ENCODE data around the gene NODAL.

DNA sequence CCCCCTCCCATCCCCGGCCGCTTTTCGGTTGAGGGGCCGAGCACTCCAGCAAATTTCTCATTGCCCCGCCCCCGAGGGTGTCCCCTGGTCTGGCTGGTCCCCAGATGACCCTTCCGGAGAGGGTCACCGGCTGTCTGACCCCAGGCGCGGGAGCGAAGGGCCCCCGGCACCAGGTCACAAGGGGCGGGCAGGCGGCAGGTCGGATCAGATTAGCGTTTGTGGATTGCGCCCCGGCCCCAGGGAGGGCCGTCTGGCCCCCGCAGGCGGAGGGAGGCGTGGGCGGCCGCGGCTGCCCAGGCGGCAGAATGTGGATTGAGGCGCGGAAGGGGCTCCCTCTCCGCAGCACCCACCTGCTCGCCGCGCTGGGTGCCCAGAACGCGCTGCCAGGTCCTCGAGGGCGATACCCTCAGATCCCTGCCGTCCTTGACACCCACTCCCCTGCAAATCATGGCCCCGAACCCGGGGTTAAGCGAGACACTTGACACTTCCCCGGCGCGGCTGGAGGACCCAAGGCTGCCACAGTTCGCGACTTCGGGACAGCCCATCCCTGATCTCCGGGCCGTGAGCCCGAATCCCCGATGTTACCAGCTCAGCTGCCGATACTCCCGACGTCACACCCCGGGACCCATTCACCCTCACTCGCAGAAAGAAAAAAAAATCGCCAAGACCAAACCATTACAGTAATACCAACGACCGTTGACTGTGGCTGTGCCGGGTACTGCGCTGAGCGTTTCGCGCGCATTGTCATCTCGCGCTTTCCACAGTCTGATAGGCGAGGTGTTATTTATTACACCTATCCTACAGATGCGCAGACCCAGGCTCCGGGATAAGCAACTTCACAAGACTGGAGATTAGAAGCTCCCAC is 953 bp downstream of the NODAL start:
- TF ChIP-seq, protein P1, sequence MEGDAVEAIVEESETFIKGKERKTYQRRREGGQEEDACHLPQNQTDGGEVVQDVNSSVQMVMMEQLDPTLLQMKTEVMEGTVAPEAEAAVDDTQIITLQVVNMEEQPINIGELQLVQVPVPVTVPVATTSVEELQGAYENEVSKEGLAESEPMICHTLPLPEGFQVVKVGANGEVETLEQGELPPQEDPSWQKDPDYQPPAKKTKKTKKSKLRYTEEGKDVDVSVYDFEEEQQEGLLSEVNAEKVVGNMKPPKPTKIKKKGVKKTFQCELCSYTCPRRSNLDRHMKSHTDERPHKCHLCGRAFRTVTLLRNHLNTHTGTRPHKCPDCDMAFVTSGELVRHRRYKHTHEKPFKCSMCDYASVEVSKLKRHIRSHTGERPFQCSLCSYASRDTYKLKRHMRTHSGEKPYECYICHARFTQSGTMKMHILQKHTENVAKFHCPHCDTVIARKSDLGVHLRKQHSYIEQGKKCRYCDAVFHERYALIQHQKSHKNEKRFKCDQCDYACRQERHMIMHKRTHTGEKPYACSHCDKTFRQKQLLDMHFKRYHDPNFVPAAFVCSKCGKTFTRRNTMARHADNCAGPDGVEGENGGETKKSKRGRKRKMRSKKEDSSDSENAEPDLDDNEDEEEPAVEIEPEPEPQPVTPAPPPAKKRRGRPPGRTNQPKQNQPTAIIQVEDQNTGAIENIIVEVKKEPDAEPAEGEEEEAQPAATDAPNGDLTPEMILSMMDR (conservative IDR thresholded peaks at IDR 0.05; ENCODE audit: low read depth, low read length): no peak
- no peak for TF ChIP-seq EZH2 (IDR thresholded peaks at IDR 0.05; ENCODE audit: borderline replicate concordance, low read depth, low read length, poor library complexity, severe bottlenecking)

Measured in A673 (cell line).